HL-60/S4 treated with retinoic acid at 250 ng/mL for 4 days and 3 days (cell line): ENCODE results near the gene CELSR3.

ENCODE experiments used
- in situ Hi-C: fragments of 300-500 bp; cut with MboI; formaldehyde crosslinking; loops from 2 replicates; pipeline ENCODE4 v1.7.0; 2022; ENCODE audit warnings: low sequenced_read_pairs

The CELSR3 gene

DNA sequence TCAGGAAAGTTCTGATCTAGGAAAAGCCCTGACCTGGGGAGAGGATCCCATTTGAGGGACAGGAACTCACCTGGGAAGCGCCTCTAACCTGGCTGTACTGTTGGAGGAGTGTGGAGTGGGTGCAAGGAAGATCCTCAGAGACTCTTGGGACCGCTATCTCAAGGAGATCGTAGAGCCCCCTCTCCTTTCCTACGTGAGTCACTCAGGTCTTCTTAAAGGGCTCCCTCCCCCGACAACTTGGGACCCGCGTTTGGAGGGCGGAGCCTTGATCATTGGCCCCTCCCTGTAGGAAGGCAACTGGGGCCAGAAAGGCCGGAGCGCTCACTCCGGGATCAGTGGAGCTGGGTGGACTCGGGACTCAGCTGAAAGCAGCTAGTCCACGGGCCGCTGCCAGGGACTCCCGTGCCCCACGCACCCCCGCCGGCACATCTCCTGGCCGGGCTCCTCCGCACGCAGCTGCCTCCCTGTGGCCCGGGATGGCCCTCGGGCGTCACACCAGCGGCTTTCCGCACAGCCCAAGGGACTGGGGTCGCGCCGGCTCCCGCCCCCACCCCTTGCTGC, 27.9 kb downstream of the CELSR3 start:
- in situ Hi-C loops = no loop called here

- in situ Hi-C loops = no loop called here
Observed at GRCh38 chr3:48633743-48634142, 28.9 kb downstream of the CELSR3 start.

DNA sequence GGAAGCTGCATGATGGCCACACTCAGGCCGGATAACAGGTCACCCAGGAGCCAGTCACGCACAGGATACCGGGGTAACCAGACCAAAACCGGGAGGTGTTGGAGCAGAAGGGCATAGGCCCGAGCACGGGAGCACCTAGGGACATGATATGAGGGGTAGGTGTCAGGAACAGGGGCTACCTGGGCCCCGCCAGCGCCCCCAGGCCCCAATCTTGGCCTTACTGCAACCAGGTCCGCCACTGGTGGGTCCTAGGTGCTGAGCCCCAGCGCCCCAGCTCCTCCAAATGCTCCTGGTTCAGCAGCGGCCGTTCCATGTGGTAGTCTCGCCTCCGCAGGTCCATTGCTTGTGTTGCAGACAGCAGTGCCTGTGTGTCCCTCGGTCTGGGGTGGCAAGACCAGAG, 29.4 kb downstream of the CELSR3 start:
- in situ Hi-C loops = no loop called here

GRCh38 chr3:48631516-48632448, 30.9 kb downstream of the CELSR3 start:
- in situ Hi-C loops = no loop called here

GRCh38 chr3:48630833-48631232, 31.9 kb downstream of the CELSR3 start:
- in situ Hi-C loops = no loop called here

DNA sequence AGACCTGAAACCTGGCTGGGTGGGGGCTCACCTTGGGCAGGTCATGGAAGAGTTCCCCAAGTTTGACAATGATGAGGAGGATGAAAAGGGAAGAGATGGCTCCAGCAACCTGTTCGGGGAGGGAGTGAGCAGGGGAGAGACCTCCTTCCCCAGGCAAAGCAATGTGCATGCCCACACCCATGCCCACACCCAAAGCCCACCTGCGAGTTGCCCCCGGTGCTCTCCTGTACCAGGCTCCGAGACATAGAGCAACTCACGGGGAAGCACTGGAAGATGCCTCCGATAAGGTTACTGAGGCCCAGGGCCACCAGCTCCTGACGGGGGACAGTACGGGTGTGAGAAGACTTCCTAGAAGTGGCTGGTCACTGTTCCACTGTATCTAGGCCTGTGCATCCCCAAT, 32.3 kb downstream of the CELSR3 start:
- in situ Hi-C loops = no loop called here

GRCh38 chr3:48629894-48630293, 32.8 kb downstream of the CELSR3 start:
- in situ Hi-C loops = no loop called here

- in situ Hi-C loops = no loop called here
Observed at GRCh38 chr3:48628277-48629017, 34.2 kb downstream of the CELSR3 start.

- in situ Hi-C loops = no loop called here
Observed at GRCh38 chr3:48625600-48625999, 37.1 kb downstream of the CELSR3 start.

- in situ Hi-C loops = no loop called here
Observed at GRCh38 chr3:48624767-48625166, 37.9 kb downstream of the CELSR3 start.

- in situ Hi-C loops = no loop called here
Observed at GRCh38 chr3:48623851-48624547, 38.7 kb downstream of the CELSR3 start.

DNA sequence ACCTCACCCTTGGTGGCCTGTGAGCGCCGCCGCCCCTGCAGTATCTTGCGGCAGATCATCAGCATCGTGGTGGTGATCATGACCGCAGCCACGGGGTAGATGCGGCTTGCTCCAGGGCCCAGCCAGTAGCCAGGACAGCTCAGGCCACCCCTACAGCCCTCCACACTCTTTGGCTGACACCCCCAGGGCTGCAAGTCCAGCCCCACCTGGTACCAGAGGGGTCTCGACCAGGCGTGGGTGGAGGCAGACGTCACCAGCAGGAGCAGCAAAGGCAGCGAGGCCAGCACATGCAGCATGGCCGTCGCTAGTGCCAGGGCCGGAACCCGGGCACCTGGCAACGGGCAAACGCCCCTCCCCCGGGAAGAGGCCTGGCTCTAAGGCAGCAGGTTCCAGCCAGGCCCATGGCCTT, 41.2 kb downstream of the CELSR3 start, which contains the start of gene TMEM89:
Gene TMEM89, minus strand, starts transcription at position 309 of the 409 bp plus-strand sequence. Its CDS starts 13 bp downstream, at position 296.
- in situ Hi-C loops = no loop called here

DNA sequence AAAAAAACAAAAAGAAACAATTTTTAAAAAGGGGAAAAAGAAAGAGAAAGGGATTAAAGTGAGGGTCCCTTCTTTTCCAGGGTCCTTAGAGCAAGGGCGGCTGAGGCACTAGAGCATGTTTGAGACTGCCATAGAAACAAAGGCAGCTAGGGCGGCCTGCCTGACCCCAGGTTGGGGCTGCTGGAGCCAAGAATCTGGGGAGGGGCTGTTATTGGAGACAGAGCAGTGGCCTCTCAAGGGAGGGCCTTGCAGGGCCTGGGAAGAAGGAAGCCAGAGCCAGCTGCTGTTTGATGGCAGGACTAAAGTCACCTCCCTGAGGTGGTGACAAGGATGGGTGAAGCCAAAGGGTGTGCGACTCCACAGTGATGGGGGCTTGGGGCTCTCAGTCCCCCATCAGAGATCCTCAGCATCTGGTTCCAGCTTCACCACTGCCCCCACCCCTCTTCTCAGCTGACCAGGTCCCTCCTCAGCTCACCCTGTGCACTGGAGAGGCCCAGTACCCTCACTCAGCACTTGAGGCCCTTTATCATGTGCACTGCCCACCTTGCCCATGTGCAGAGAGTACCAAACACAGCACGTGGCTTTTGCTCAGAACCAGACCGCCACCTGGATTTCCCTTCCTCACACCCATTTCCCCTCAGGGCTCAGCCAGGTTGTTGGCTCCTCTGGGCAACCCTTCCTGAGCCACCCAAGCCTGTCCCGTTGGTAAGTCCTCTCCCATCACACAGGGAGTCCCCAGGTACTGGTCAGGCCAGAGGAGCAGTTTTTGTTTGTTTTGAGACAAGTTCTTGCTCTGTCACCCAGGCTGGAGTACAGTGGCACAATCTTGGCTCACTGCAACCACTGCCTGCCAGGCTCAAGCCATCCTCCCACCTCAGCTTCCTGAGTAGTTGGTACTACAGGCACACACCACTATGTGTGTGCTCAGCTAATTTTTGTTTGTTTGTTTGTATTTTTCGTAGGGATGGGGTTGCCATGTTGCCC, 42.9 kb downstream of the CELSR3 start:
- in situ Hi-C loops = no loop called here

DNA sequence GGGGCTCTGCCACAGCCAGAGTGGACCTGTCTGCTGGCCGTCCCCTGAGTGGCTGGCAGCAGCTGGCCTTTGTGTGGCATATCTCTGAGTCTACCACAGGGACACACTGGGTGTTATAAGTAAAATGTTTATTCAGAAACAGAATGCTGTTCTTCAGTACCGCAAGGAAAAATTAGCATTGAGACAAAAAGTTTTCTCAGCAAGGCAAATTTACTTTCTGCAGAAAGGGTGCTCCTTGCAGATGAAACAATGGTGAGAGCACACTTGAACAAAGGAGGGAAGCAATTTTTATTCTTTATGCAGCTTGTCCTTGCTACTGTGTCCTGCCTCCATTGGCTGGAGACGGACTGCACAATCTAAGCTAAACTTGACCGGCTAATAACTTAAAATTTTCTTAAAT, 45.1 kb downstream of the CELSR3 start:
- in situ Hi-C loops = no loop called here

DNA sequence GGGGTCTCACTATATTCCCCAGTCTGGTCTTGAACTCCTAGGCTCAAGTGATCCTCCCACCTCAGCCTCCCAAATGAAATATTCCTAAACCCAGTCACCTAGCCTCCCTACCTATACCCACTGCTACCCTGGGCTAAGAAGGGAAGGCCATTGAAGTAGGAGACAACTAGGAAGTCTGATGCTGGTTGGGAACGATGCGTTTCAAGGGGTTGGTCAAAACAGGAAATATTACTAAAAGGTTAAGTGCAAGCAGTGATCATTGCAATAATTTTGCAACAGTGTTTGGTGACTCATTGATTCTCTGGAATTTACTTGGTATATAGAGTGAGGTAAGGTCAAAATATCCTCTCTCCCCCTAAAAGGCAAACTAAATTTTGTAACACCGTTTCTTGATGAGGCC, 48.6 kb downstream of the CELSR3 start:
- in situ Hi-C loops = no loop called here

DNA sequence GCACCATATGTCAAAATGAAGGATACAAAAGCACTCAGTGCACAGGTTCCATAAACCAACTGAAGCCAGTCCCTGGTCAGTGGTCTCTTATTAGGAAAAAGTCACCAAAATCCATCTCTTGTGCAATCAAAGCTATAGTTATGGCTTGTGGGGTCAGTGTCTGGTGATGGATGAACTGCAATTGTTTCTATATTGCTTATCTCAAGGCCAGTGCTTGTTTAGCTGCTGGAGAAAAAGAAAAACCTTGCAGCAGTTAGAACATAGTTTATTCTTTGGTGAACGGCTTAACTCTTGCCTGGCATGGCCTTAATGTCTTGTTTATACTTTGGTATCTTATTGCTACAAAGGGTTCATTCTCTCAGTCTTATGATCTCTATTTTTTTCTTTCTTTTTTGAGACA, 50.4 kb downstream of the CELSR3 start:
- in situ Hi-C loops = no loop called here

GRCh38 chr3:48609088-48610005, 53.3 kb downstream of the CELSR3 start, which contains the start of gene UQCRC1:
TSS of gene UQCRC1 (minus strand) at chr3:48609646. CDS start at chr3:48609620, 26 bp downstream.
- in situ Hi-C loops = no loop called here

DNA sequence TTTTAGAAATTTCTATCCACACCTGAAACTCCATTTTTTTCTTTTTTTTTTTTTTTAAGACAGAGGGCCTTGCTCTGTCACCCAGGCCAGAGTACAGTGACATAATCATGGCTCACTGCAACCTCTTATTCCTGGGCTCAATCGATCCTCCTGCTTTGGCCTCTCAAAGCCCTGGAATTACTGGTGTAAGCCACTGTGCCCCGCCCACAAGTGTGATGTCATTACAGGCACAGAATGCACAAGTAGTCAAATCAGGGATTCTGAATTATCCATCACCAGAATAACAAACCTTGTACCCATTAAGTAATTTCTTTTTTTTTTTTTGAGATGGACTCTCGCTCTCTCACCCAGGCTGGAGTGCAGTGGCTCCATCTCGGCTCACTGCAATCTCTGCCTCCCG, 55.2 kb downstream of the CELSR3 start:
- in situ Hi-C loops = no loop called here

GRCh38 chr3:48601622-48601994, 61.1 kb downstream of the CELSR3 start:
- in situ Hi-C loops = no loop called here
